ENCODE results near the gene SETBP1.

SETBP1 gene

GRCh38 chr18:44759925-44760342 is 79.2 kb downstream of the SETBP1 start:
- DNase-seq (ENCODE audit: low read depth): no peak

DNA sequence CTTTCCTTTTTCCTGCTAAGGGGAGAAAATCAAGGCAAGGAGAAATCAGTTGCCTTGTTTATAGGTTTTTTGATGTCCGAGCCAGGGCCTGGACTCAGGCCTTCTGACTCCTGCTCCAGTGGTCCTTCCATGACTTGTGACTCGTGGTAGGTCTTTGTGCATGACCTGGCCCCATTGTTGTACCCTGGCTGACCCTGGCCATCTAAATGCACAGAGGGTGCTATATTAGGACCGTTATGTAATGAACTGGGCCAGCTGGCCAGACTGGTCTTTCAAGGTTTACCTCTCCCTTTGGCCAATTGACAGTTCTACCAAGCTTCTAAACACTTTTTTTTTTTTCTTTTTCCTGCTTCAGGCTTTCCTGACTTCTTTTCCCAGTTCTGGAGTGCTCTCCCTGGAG is 81.1 kb downstream of the SETBP1 start:
- no peak for DNase-seq (ENCODE audit: low read depth)

DNA sequence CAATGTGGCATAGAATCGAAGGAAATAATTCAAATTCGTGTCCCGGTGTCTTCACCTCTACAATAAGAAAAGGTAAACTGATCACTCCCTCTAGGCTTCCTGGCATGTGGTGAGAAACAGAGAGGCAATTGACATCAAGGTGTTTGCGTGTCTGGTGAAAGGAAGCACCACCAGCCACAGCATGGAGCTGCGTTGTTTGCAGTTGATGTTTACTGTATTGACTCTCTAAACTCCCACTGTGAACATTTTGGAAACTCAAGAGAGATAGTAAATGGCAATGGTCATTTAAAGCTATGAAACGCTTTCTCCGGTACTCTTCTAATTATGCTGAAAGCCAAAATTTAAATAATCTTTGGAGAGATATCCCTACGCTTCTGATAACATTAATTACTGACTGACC is 82.6 kb downstream of the SETBP1 start:
- DNase-seq (ENCODE audit: low read depth): no peak

- no peak for DNase-seq (ENCODE audit: low read depth)
These were observed 84.2 kb downstream of the SETBP1 start for GRCh38 chr18:44764863-44765262.

DNA sequence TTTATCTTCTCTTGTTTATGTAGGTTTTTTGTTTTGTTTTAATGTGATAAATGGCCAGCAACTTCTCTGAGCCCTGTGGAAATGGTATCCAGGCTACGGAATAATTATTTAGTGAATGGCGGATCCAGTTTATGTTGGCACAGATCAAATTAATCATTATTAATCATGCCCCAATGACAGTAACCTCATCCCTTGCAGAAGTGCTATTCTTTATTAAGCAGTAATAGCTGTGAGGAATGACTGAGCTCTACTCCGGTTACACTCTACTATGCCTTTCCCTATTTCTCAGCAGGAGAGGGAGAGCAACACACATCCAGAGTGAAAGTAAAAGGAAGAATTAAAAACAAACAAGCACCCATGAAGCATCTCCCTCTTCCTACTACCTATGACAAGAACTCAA is 84.8 kb downstream of the SETBP1 start:
- no peak for DNase-seq (ENCODE audit: low read depth)

- no peak for DNase-seq (ENCODE audit: low read depth)
These were observed 85.8 kb downstream of the SETBP1 start for GRCh38 chr18:44766450-44766849.

- no peak for DNase-seq (ENCODE audit: low read depth)
These were observed 87.1 kb downstream of the SETBP1 start for GRCh38 chr18:44767807-44768206.

- DNase-seq (ENCODE audit: low read depth): no peak
These were observed 90.0 kb downstream of the SETBP1 start for GRCh38 chr18:44770641-44771040.

DNA sequence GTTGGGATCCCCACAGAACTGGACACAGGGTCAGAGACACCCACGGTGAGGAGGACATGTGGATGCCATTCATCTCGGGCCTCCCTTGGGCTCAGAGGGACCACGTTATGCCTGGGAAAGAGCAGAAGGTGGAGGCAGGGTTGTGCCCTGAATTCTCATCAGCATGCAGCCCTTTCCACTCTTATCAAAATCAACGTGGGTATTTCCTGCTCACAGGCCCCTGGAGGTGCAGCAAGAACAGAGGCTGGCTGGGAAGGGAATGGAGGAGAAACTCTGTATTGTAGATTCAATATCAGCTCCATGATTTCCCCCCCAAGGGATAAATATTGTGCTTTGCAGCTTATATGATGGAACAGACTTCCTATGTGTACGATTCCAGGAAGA is 90.9 kb downstream of the SETBP1 start:
- no peak for DNase-seq (ENCODE audit: low read depth)

- DNase-seq (ENCODE audit: low read depth): no peak
These were observed 91.5 kb downstream of the SETBP1 start for GRCh38 chr18:44771956-44772917.

DNA sequence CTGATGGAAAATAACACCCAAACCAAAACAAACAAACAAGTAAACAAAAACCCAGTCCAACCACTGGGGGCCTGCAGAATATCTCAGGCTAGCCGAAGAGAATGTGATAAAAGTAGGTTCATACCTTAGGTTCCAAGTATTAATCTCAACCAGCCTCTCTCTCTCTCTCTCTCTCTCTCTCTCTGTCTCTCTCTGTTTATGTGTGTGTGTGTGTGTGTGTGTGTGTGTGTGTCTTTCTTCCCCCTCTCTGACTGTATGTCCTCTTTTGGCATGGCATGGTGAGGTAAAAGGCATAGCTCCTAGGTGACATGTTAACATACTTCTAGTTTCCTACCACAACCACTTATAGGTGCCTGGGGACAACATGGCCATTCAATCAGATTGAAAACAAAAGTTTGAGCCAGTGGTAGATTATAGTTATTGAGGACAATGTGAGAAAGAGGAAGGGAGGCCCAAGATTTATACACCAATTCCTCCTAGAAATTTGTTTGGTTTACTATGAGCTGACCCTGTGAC is 93.0 kb downstream of the SETBP1 start:
- no peak for DNase-seq (ENCODE audit: low read depth)

GRCh38 chr18:44774191-44774590 is 93.5 kb downstream of the SETBP1 start:
- no peak for DNase-seq (ENCODE audit: low read depth)

DNA sequence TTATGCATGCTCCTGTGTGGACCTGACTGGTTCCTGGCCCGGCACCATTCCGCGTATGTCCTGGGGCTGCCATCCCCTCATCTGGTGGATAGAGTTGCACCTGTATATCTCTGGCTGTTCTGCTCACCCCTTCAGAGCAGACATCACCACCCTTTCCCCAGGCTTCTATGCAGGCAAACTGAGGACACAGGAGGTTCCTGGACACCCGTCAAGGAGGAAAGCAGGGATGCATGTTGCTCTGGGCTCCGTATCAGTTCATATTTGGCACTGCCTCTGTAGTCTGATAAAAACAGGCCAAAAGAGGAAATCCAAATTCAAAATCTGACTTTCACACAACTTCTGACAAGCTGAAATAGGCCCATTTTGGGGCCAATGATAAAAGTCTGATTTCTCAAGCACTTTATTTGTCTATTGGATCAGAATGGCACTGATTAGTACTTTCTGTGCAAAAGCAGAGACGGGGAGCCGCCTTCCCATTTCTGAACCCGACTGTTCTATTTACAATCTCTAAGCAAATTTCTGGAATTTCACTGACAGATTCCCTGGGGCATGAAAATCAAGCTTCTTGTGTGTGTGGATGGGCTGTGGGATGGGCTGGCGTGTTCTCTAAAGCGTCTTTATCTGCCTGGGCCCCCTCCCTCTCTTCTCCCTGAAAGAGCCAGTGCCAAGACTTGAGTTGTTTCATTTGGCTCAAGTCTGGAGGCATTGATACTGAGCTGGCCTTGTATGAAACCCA is 96.9 kb downstream of the SETBP1 start:
- DNase-seq (ENCODE audit: low read depth): no peak

GRCh38 chr18:44778788-44779187 is 98.1 kb downstream of the SETBP1 start:
- DNase-seq (ENCODE audit: low read depth): no peak

- DNase-seq (ENCODE audit: low read depth): no peak
These were observed 99.1 kb downstream of the SETBP1 start for GRCh38 chr18:44779753-44780292.

- DNase-seq (ENCODE audit: low read depth): no peak
These were observed 101.2 kb downstream of the SETBP1 start for GRCh38 chr18:44781886-44782285.

- no peak for DNase-seq (ENCODE audit: low read depth)
These were observed 101.9 kb downstream of the SETBP1 start for GRCh38 chr18:44782617-44783016.

DNA sequence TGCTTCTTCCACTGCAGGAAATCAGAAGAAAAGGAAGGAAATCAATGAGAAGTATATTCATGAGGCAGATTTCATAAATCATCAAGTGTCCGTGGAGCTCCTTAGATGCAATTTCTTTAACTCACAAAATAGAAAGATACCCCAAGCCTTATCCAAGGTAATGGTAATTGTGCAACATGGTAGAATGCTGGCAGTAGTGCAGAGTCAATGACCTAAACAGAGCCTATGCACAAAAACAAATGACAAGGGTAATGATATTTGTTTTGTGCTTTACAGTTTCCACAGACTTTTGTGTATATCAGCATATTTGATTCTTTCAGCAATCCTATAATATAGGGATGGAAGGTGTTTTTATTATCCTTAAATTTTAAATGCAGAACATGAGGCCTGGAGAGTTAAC is 102.7 kb downstream of the SETBP1 start:
- DNase-seq (ENCODE audit: low read depth): no peak

DNA sequence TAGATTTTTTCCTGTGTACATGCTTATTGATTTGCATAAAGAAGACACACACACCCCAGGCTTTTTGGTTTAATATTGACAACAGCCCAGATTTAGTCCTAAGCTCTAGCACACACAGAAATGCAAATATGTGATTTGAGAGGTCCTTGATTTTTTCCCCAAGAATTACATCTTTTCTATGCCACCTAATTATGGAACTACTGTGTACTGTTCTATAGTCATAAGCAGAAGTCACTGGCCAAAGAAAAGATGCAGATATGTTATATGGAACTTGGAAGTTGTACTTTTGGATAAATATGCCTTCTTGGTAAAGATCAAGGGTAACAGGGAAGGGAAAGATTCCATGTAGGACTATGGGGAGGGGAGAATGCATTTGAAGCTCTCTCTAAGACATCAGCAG is 105.6 kb downstream of the SETBP1 start:
- DNase-seq (ENCODE audit: low read depth): no peak

DNA sequence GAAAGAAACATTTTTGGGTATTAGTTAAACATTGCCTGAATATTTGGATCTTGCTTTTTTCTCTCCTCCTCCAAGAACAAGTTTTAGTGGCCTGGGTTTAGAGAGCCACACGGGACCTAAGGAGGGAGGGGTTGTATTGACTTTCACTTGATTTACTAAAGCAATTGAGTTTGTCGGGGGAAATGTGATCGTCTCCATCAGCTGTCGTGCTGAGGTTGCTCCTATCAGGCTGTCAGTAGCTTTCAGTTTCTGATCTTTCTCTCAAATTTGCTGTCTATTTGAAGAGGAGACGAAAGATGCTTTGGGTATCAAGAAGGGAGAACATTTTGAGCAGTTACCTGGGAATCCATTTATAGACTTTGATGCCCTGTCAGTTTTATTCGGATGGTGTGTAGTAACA is 106.0 kb downstream of the SETBP1 start:
- no peak for DNase-seq (ENCODE audit: low read depth)

- DNase-seq (ENCODE audit: low read depth): no peak
These were observed 107.6 kb downstream of the SETBP1 start for GRCh38 chr18:44788334-44788733.

GRCh38 chr18:44789710-44790109 is 109.0 kb downstream of the SETBP1 start:
- no peak for DNase-seq (ENCODE audit: low read depth)

GRCh38 chr18:44790860-44791259 is 110.2 kb downstream of the SETBP1 start:
- no peak for DNase-seq (ENCODE audit: low read depth)

Data from T follicular helper cell (primary cell).